Calu3 (cell line): ENCODE results near the gene ARL8A. TPM values are rescaled to one million over a fixed set of nuclear protein-coding genes. Genes with fewer than 3 reads are reported as not detected.

Source experiments
- BruUV-seq: library from RNA; stranded (reverse); fragments of 400-500 nt; replicated peaks from 2 replicates; lab custom pipeline; 2021; lab: Mats Ljungman, UMichigan
- CTCF ChIA-PET: fragments of 300-600 bp; sonication (Branson Sonifier 250); formaldehyde crosslinking; loops from one replicate; lab custom pipeline; 2022; ENCODE audit warnings: antibody characterized with exemption; lab: Charles Lee
- DNase-seq: peaks from one replicate; pipeline ENCODE4 v3.0.0; 2022
- H3K27ac Mint-ChIP-seq: one replicate; pipeline ENCODE4 v1.8.0; 2022; ENCODE audit warnings: mixed read lengths; ENCODE audit not compliant: unreplicated experiment
- H3K27me3 Mint-ChIP-seq: one replicate; pipeline ENCODE4 v1.8.0; 2022; ENCODE audit warnings: mixed read lengths; ENCODE audit not compliant: unreplicated experiment
- H3K36me3 Mint-ChIP-seq: one replicate; pipeline ENCODE4 v1.8.0; 2022; ENCODE audit warnings: mild to moderate bottlenecking, moderate library complexity, mixed read lengths; ENCODE audit not compliant: insufficient read depth, unreplicated experiment
- H3K4me1 Mint-ChIP-seq: one replicate; pipeline ENCODE4 v1.8.0; 2022; ENCODE audit warnings: mild to moderate bottlenecking, low read depth, mixed read lengths; ENCODE audit not compliant: unreplicated experiment
- H3K4me3 Mint-ChIP-seq: one replicate; pipeline ENCODE4 v1.8.0; 2022; ENCODE audit warnings: mild to moderate bottlenecking, low read depth, moderate library complexity, mixed read lengths; ENCODE audit not compliant: unreplicated experiment
- H3K9me3 Mint-ChIP-seq: one replicate; pipeline ENCODE4 v1.8.0; 2022; ENCODE audit warnings: low read depth, mixed read lengths; ENCODE audit not compliant: unreplicated experiment
- CTCF ChIP-seq: fragments of 200-600 bp; IDR thresholded peaks from one replicate; pipeline ENCODE4 v1.8.0; 2022; ENCODE audit warnings: antibody characterized with exemption; ENCODE audit not compliant: unreplicated experiment
- intact Hi-C: fragments of 100-400 bp; cut with micrococcal nuclease; formaldehyde crosslinking; loops from one replicate; pipeline ENCODE4 v1.10.0; 2022; ENCODE audit not compliant: unreplicated experiment
- total RNA-seq: library from RNA; stranded (reverse); gene quantifications from 2 replicates; pipeline ENCODE4 v1.2.3, GENCODE V29; 2022

ARL8A gene
- total RNA-seq, 1 experiment from 2014 or later, result 64.1 TPM

- no peak overlapping the region for H3K27ac Mint-ChIP-seq
- DNase-seq, result no peak
- H3K4me1 Mint-ChIP-seq, result peaks cover 8% of the 10 kb centered on the region
- no peaks in the 10 kb centered on the region for H3K9me3 Mint-ChIP-seq
- peaks cover 77% of the 10 kb centered on the region for H3K27me3 Mint-ChIP-seq
- CTCF ChIA-PET, result interaction anchor here (0.6 to 2.7 kb wide), 5 partner anchors 104 to 532 kb away, joined by 3 to 21 read pairs (median 5); partner anchors contain the start of genes PPP1R12B and UBE2T
- intact Hi-C loops, result loop anchor here (10.0 kb wide), 1 partner anchor 527 kb away; the partner anchor contains the start of gene SYT2
- no peak overlapping the region for H3K4me3 Mint-ChIP-seq
- H3K36me3 Mint-ChIP-seq, result no peaks in the 10 kb centered on the region
- BruUV-seq, result no TSS peak
- no peak for TF ChIP-seq CTCF
These were observed 43.3 kb upstream of the ARL8A start for GRCh38 chr1:202187697-202188407.

- BruUV-seq, result no TSS peak
- Mint-ChIP-seq H3K27ac (no peak overlapping the region), H3K4me3 (no peak overlapping the region), H3K36me3 (no peaks in the 10 kb centered on the region), H3K9me3 (no peaks in the 10 kb centered on the region), H3K4me1 (peaks cover 8% of the 10 kb centered on the region), H3K27me3 (peaks cover 80% of the 10 kb centered on the region)
- intact Hi-C loops, result loop anchor here (10.0 kb wide), 1 partner anchor 528 kb away; the partner anchor contains the start of gene SYT2
- CTCF ChIA-PET, result interaction anchor here (1.0 to 1.3 kb wide), 2 partner anchors 32 to 161 kb away, joined by 3 read pairs; partner anchors contain the start of gene PPP1R12B
- DNase-seq, result no peak
- no peak for TF ChIP-seq CTCF
These were observed 42.6 kb upstream of the ARL8A start for GRCh38 chr1:202187041-202187671.

- H3K9me3 Mint-ChIP-seq, result no peaks in the 10 kb centered on the region
- no TSS peak for BruUV-seq
- CTCF ChIA-PET, result interaction anchor here (1.3 kb wide), 1 partner anchor 32 kb away, joined by 3 read pairs; no protein-coding TSS in a partner anchor
- peaks cover 8% of the 10 kb centered on the region for H3K4me1 Mint-ChIP-seq
- DNase-seq, result no peak
- no peak overlapping the region for H3K4me3 Mint-ChIP-seq
- intact Hi-C loops, result loop anchor here (10.0 kb wide), 1 partner anchor 528 kb away; the partner anchor contains the start of gene SYT2
- H3K27me3 Mint-ChIP-seq, result peaks cover 88% of the 10 kb centered on the region
- no peaks in the 10 kb centered on the region for H3K36me3 Mint-ChIP-seq
- no peak for TF ChIP-seq CTCF
- no peak overlapping the region for H3K27ac Mint-ChIP-seq
These were observed 41.8 kb upstream of the ARL8A start for GRCh38 chr1:202186327-202186726.

- Mint-ChIP-seq H3K4me1 (peaks cover 8% of the 10 kb centered on the region), H3K27ac (no peak overlapping the region), H3K4me3 (peak overlapping the region; percentile 52), H3K36me3 (no peaks in the 10 kb centered on the region), H3K9me3 (no peaks in the 10 kb centered on the region), H3K27me3 (peaks cover 88% of the 10 kb centered on the region)
- peak; percentile 94 for DNase-seq
- TF ChIP-seq CTCF, result peak; percentile 89
- no TSS peak for BruUV-seq
- intact Hi-C loops, result loop anchor here (10.0 kb wide), 1 partner anchor 530 kb away; the partner anchor contains the start of gene SYT2
- CTCF ChIA-PET, result interaction anchor here (0.7 to 0.8 kb wide), 2 partner anchors 22 to 515 kb away, joined by 3 read pairs; no protein-coding TSS in a partner anchor
These were observed 40.4 kb upstream of the ARL8A start for GRCh38 chr1:202184750-202185460.
